Measurements from ENCODE around the gene TCEANC2. TPM values are rescaled to one million over a fixed set of nuclear protein-coding genes. Genes with fewer than 3 reads are reported as not detected.

TCEANC2 gene
- total RNA-seq, 1 donor from 2014 or later = 11.8 TPM

- intact Hi-C loops (cut with micrococcal nuclease) = no loop called here
Observed at GRCh38 chr1:54131419-54131818, 78.0 kb downstream of the TCEANC2 start.

DNA sequence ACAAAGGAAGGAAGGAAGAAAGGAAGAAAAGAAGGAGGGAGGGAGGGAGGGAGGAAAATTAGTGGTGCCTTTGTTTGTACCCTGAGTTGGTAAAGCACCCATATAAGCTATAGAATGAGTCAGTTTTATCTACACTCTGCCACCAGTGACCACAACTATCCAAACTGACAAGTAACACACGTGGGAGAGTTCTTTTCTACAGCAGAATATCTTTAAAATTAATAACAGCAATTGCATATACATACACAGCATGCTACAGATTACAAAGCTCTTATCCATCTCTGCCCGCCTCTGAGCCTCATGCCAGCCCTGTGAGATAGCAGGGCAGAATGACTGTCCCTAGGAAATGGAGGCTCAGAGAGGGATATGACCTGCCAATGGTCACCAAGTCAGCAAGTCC, 79.1 kb downstream of the TCEANC2 start:
- intact Hi-C loops (cut with micrococcal nuclease) = no loop called here

DNA sequence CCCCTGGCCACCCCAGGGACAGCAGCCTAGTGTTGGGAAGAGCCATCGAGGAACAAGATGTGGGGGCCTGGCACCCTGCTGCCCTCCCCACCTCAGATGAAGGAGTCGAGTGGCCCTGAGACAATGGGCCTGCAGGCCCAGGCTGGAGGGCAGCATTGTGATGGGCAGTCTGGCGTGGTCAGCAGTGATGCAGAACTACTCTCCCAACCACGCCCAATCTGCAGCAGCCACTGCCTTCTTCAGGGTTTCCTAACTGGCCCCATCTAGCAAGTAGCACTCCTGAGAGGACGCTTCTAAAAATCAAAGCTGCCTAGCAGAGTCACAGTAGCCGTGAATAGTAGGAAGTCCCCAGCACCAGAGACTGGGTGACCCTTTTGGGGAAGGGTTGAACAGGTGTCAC, 80.9 kb downstream of the TCEANC2 start:
- intact Hi-C loops (cut with micrococcal nuclease) = no loop called here

GRCh38 chr1:54135436-54136120, 82.2 kb downstream of the TCEANC2 start:
- intact Hi-C loops (cut with micrococcal nuclease) = no loop called here

GRCh38 chr1:54136269-54136896, 83.0 kb downstream of the TCEANC2 start:
- intact Hi-C loops (cut with micrococcal nuclease) = no loop called here

GRCh38 chr1:54136963-54137533, 83.6 kb downstream of the TCEANC2 start:
- intact Hi-C loops (cut with micrococcal nuclease) = no loop called here

DNA sequence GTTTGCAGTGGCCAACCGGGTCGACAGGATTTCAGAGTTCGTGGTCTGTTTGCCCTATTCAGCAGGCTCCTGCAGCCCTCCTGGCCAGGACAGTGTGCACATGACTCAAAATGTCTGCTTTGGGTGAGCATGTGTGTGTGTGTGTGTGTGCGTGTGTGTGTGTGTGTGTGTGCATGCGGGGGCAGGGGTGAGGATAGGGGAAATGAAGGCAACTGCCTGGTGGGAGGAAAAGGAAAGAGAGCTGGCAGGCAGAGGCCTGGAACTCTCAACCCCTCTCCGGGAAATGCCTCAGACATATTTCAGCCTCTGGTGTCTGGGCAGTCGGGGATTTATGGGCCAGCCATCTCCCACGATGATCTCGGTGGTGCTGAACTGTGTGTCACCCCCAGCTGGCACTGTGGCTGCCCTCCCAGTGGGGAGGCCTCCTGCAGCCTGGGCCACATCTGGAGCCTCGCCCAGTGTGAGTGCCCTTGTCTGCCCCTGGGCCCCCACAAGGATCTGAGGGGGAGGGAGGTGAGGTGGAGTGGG, 84.2 kb downstream of the TCEANC2 start:
- intact Hi-C loops (cut with micrococcal nuclease) = no loop called here

GRCh38 chr1:54138994-54139393, 85.6 kb downstream of the TCEANC2 start:
- intact Hi-C loops (cut with micrococcal nuclease) = no loop called here

DNA sequence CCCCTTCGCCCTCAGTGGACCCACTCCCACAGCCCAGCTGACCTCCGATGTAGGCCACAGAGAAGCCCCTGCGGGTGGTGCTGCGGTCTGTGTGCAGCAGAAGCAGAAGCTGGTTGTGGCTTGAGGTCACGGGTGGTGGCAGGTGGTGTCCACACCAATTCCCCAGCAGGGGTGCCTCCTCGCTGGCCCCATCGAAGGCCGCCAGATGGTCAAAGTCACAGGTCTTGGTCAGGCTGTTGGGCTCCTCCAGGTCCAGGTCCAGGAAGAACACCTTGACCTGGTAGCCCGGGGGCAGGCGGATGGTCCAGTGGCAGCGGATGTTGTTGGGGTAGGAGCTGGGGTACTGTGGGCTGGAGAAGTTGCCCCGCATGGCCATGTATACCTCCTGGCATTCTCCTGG, 86.3 kb downstream of the TCEANC2 start:
- intact Hi-C loops (cut with micrococcal nuclease) = no loop called here

DNA sequence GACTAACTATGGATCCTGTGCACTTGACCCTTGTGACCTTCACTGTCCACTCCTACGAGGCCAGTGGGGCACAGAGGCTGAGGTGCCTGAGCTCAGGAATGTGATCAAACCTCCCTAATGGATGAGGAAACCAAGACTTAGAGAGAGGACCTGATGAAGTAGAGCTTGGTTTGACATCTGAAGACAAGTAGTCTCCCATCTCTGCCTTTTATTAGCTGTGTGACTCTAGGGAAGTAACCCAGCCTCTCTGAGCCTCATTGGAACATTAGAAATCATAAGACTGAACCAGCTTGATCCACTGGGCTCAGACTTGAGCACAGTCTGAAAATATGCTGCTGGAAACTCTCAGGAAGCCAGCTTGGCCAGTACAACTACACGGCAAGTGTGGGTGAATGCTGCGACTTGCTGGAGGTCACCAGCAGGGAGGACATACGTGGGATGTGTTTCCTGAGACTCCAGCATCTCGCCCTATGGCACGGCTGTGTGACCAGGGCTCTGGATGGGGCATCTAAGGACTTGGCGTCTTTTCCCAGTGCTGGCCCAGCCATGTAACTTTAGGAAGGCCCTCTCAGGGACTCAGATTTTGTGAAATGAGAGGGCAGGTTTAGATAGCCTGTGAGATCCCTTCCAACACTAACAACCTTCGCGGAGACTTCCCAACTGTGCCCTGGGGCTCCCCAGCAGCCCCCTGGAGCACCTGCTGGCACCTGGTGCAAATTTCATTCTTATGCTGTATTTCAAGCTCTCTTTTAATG, 88.9 kb downstream of the TCEANC2 start:
- intact Hi-C loops (cut with micrococcal nuclease) = no loop called here

DNA sequence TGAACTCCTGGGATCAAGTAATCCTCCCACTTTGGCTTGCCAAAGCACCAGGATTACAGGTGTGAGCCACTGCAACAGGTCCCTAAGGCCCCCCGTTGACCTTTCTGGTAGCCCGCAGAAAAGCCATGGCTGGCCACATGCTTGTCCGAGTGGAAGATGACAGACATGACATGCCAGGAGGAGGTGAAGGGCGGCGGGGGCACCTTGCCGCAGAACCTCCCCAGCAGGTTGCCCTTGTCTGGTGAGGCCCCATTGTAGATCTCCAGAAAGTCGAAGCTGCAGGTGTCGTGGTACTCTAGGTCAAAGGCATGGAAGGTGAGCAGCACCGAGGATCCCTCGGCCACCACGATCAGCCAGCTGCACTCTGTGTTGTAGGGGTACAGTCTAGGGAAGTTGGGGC, 91.0 kb downstream of the TCEANC2 start:
- intact Hi-C loops (cut with micrococcal nuclease) = no loop called here

- intact Hi-C loops (cut with micrococcal nuclease) = no loop called here
Observed at GRCh38 chr1:54149734-54150133, 96.3 kb downstream of the TCEANC2 start.

DNA sequence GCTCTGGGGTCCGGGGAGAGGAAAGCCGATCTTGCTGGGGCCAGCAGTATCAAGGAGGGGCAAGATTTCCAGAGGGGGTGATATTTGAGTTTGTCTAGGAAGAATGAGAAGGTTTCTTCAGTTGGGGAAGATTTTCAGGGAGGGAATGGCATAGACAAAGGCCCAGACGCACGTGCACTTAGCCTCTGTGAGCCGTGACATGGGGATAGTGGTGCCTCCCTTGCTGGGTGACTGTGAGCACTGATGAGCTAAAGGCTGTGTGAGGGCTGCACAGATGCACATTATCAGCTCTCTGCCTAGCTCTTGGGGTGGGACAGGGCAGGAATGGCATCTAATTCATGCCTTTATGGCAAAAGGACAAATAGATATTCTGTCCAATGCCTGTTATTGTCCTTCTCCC, 97.6 kb downstream of the TCEANC2 start:
- intact Hi-C loops (cut with micrococcal nuclease) = no loop called here

DNA sequence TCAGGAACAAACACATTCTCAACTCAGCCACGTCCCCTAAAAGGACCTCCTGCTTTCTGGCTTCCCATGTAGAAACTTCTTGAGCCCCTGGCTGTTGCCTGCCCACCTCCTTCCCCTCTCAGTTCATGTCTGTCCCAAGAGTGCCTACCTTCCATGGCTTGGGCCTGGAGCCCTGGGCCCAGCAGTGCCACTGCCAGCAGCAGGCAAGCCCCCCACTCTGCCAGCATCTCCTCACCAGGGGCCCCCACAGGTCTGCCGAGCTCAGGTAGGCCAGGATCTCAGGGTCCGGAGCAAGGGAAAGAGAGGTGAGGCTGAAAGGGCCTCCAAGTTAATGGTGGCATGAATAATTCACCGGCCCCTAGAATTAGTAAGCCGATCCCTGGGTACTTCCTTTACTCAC, 99.3 kb downstream of the TCEANC2 start, which contains the start of gene CDCP2:
CDCP2 (minus strand) TSS at position 305 of the 400 bp plus-strand sequence; CDS start at position 227, 78 bp downstream.
- intact Hi-C loops (cut with micrococcal nuclease) = no loop called here

DNA sequence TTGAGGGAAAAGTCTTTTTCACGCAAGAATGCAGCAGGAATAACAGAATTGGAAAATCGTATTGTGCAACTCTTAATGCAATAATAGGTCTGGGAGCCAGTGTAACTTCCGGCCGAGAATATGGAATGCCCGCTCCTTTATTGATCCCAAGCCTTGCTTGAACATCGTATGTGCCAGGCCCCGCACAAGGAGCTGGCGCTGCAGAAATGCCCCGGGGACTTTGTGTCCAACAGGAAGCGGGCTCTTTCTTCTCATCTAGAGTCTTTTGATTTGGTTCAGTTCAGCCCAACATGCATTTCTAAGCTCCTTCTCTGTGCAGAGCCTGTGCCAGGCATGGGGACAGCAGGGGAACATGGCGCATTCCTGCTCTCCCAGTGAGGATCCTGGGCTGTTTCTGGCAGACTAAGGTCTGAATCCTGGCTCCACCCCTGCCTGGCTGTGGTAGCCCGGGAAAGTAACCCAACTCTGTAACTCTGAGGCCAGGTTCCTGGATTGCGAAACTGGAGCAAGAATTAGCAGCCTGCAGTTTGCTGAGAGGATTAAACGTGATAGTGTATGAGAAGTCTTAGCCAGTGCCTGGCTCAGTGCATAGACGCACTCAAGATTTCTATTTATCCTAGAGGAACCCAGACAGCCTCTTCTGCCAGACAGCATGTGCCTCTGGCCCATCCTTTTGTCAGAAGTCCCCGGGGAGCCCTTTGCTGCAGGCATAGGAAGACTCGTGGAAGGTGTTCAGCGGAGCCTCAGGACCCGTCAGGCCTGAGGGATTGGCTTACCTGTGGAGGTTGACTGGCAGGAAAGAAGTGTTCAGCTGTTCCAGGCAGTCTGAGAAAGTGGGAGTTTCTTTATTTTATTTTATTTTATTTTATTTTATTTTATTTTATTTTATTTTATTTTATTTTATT, 100.4 kb downstream of the TCEANC2 start:
- intact Hi-C loops (cut with micrococcal nuclease) = no loop called here

Other genes starting within 250 kb of the TCEANC2 start
- 20.7 and 21.7 TPM in 2 replicates for gene NDC1, start 215.3 kb upstream of the TCEANC2 start, total RNA-seq
- gene YIPF1, start 163.8 kb upstream of the TCEANC2 start, total RNA-seq = 20.1 and 23.1 TPM in 2 replicates
- not detected in 2 replicates for gene DIO1, start 159.4 kb upstream of the TCEANC2 start, total RNA-seq
- 58.1 and 59.9 TPM in 2 replicates for gene IFT25, start 107.9 kb upstream of the TCEANC2 start, total RNA-seq
- 19.3 TPM in 2 replicates for gene LRRC42, start 107.3 kb upstream of the TCEANC2 start, total RNA-seq
- gene LDLRAD1, start 35.4 kb upstream of the TCEANC2 start, total RNA-seq = not detected in 2 replicates
- gene TMEM59, start 404 bp upstream of the TCEANC2 start, total RNA-seq = 194 and 203 TPM in 2 replicates
- gene CDCP2, start 99.4 kb downstream of the TCEANC2 start, total RNA-seq = not detected in 2 replicates
- gene CYB5RL, start 146.4 kb downstream of the TCEANC2 start, total RNA-seq = 7.7 and 8.7 TPM in 2 replicates
- 89.9 and 92.6 TPM in 2 replicates for gene MRPL37, start 146.6 kb downstream of the TCEANC2 start, total RNA-seq